Suprapubic skin (tissue), 4 donors: Measurements from ENCODE around the gene AFF2.

Source experiments
- CTCF ChIP-seq, 2 donors: fragments of 200-600 bp in 1 of 2; fragments of 450-650 bp in 1 of 2; sonication (generic) in 1 of 2; IDR thresholded peaks; one replicate each; pipeline ENCODE4 v1.5.1; 2016 to 2019; ENCODE audit warnings: antibody characterized with exemption in 2 of 2, mild to moderate bottlenecking in 1 of 2, moderate library complexity in 1 of 2
- EP300 ChIP-seq: sonication (generic); formaldehyde crosslinking; IDR thresholded peaks from one replicate; pipeline ENCODE4 v1.6.1; 2017; ENCODE audit warnings: antibody characterized with exemption
- POLR2A ChIP-seq, 2 donors: fragments of 450-650 bp; IDR thresholded peaks; one replicate each; pipeline ENCODE4 v1.6.1; 2017; ENCODE audit warnings: antibody characterized with exemption in 2 of 2, mild to moderate bottlenecking in 2 of 2, moderate library complexity in 2 of 2
- POLR2AphosphoS5 ChIP-seq, 3 donors: sonication (generic); formaldehyde crosslinking; IDR thresholded peaks; one replicate each; pipeline ENCODE4 v1.6.1; 2017; ENCODE audit warnings: antibody characterized with exemption in 3 of 3

GRCh38 chrX:148909758-148910157, 409.3 kb downstream of the AFF2 start:
- TF ChIP-seq CTCF (IDR thresholded peaks at IDR 0.05) = no peak
- TF ChIP-seq POLR2A (IDR thresholded peaks at IDR 0.05) = no peak
- TF ChIP-seq POLR2AphosphoS5 (IDR thresholded peaks at IDR 0.05) = no peak
- TF ChIP-seq EP300 = no peak
